HepG2 (cell line): Measurements from ENCODE around the gene GSK3B. TPM values are rescaled to one million over a fixed set of nuclear protein-coding genes. Genes with fewer than 3 reads are reported as not detected.

Source experiments
- ATAC-seq: fragments of 200-7000 bp; cut with Tn5 transposase; 3 replicates; pipeline ENCODE4 v1.9.1; 2020; ENCODE audit warnings: mild to moderate bottlenecking, moderate library complexity
- BruUV-seq: library from RNA; stranded (reverse); fragments of 400-500 nt; replicated peaks from 2 replicates; lab custom pipeline; 2021; lab: Mats Ljungman, UMichigan
- CTCF ChIA-PET: fragments of 300-600 bp; formaldehyde crosslinking; extraction: SDS; loops from one replicate; lab custom pipeline; 2021; ENCODE audit warnings: low total read pairs, inconsistent platforms, low intra/inter-chr PET ratio; lab: Yijun Ruan, JAX
- POLR2A ChIA-PET: fragments of 350-600 bp; sonication (Branson Sonifier 250); formaldehyde crosslinking; loops from one replicate; lab custom pipeline; 2020; ENCODE audit warnings: antibody characterized with exemption, inconsistent platforms; lab: Yijun Ruan, JAX
- DNase-seq: peaks from one replicate; pipeline ENCODE4 v3.0.0-alpha.2; 2015; ENCODE audit warnings: low spot score
- FAIRE-seq: peaks from 3 replicates; lab custom pipeline; 2011; peaks lifted over from hg19 to GRCh38; lab: Jason Lieb, UNC
- H2AFZ ChIP-seq: one replicate; pipeline ENCODE4 v1.6.1; 2011; ENCODE audit warnings: low read length, inconsistent platforms
- H3K27ac ChIP-seq: fragments of 300-600 bp; 3 replicates; pipeline ENCODE4 v1.8.0; 2011; ENCODE audit warnings: mixed run types, mild to moderate bottlenecking, mixed read lengths, low read length, inconsistent platforms; ENCODE audit not compliant: insufficient read depth; ENCODE audit errors: extremely low read length
- H3K27me3 ChIP-seq, 2 experiments: fragments of 200-600 bp in 1 of 2; 2 replicates in 1 of 2; 3 replicates in 1 of 2; pipeline versions ENCODE4 v1.6.0 to v1.8.0; 2011; ENCODE audit warnings: low read length in 2 of 2, mild to moderate bottlenecking in 2 of 2, moderate library complexity in 2 of 2, inconsistent platforms in 1 of 2; ENCODE audit not compliant: insufficient read depth in 2 of 2, control insufficient read depth in 1 of 2
- H3K36me3 ChIP-seq, 2 experiments: fragments of 200-600 bp in 1 of 2; replicated peaks in 1 of 2; 2 replicates in 1 of 2; 3 replicates in 1 of 2; pipeline versions ENCODE4 v1.5.1 to v1.8.0; 2011; ENCODE audit warnings: low read length in 2 of 2, inconsistent platforms in 1 of 2; ENCODE audit not compliant: insufficient read depth in 2 of 2, control insufficient read depth in 1 of 2
- H3K4me1 ChIP-seq: 2 replicates; pipeline ENCODE4 v1.5.1; 2012; ENCODE audit warnings: low read length, inconsistent platforms; ENCODE audit not compliant: insufficient read depth
- H3K4me2 ChIP-seq: 2 replicates; pipeline ENCODE4 v1.6.0; 2011; ENCODE audit warnings: low read depth, low read length, inconsistent platforms
- H3K4me3 ChIP-seq, 3 experiments: fragments of 200-600 bp in 1 of 3; sonication (generic), shearing (Covaris generic) in 1 of 3; replicated peaks in 1 of 3; 2 replicates each; pipeline ENCODE4 v1.5.1; 2011 to 2016; ENCODE audit warnings: low read length in 3 of 3, inconsistent platforms in 2 of 3, low read depth in 2 of 3, mild to moderate bottlenecking in 2 of 3, control low read depth in 1 of 3, mixed read lengths in 1 of 3; ENCODE audit not compliant: insufficient read depth in 1 of 3
- H3K79me2 ChIP-seq: one replicate; pipeline ENCODE4 v1.6.1; 2011; ENCODE audit warnings: low read length, inconsistent platforms; ENCODE audit not compliant: insufficient read depth
- H3K9ac ChIP-seq: 2 replicates; pipeline ENCODE4 v1.6.0; 2011; ENCODE audit warnings: mild to moderate bottlenecking, low read depth, low read length, inconsistent platforms; ENCODE audit not compliant: insufficient read depth
- H3K9me3 ChIP-seq: 2 replicates; pipeline ENCODE4 v1.5.1; 2012; ENCODE audit warnings: mild to moderate bottlenecking, low read length
- H4K20me1 ChIP-seq: 2 replicates; pipeline ENCODE4 v1.6.0; 2011; ENCODE audit warnings: inconsistent platforms, mild to moderate bottlenecking, low read length, moderate library complexity; ENCODE audit not compliant: insufficient read depth
- HNRNPK ChIP-seq: fragments of 200-400 bp; formaldehyde crosslinking; IDR thresholded peaks from 2 replicates; pipeline ENCODE4 v1.6.1; 2018; ENCODE audit warnings: low read length, low read depth, moderate library complexity, mild to moderate bottlenecking; ENCODE audit not compliant: poor library complexity, severe bottlenecking
- HNRNPLL ChIP-seq: fragments of 200-400 bp; formaldehyde crosslinking; IDR thresholded peaks from 2 replicates; pipeline ENCODE4 v1.6.1; 2017; ENCODE audit warnings: mild to moderate bottlenecking, low read depth, low read length; ENCODE audit not compliant: poor library complexity, severe bottlenecking
- NFIC ChIP-seq: IDR thresholded peaks from 2 replicates; pipeline ENCODE4 v1.6.1; 2012; ENCODE audit warnings: mild to moderate bottlenecking, low read length, inconsistent platforms
- SIN3A ChIP-seq: IDR thresholded peaks from 2 replicates; pipeline ENCODE4 v1.6.1; 2011; ENCODE audit warnings: low read depth, mild to moderate bottlenecking, control low read depth, low read length, borderline replicate concordance
- ZNF713 ChIP-seq: sonication (generic); formaldehyde crosslinking; IDR thresholded peaks from 2 replicates; pipeline ENCODE4 v1.4.0; 2020; ENCODE audit warnings: mild to moderate bottlenecking, missing genetic modification reagents
- WGBS: methylation state at CpG from one replicate; pipeline ENCODE4 v1.1.6; 2017; ENCODE audit warnings: low lambda C conversion rate; 5-methylcytosine and 5-hydroxymethylcytosine counted together
- in situ Hi-C: cut with HindIII; loops from 2 replicates; pipeline ENCODE4 v1.10.0; 2017; ENCODE audit warnings: low pct_unique_long_range_greater_than_20kb; ENCODE audit not compliant: extremely low pct_ligation_motif_present
- intact Hi-C: fragments of 100-400 bp; cut with micrococcal nuclease; formaldehyde crosslinking; loops from one replicate; pipeline ENCODE4 v1.10.0; 2022; ENCODE audit not compliant: unreplicated experiment
- polyA plus RNA-seq, 8 experiments: library from polyadenylated mRNA; depleted of rRNA in 3 of 8; stranded (reverse) in 7 of 8; unstranded in 1 of 8; fragments of >200 nt; fragmentation: Illumina TruSeq in 4 of 8; extraction: Trizol in 4 of 8; gene quantifications; 2 replicates each; pipeline versions ENCODE4 v1.2.1 to v1.2.3, GENCODE V29; 2011 to 2016; ENCODE audit warnings: low read depth in 4 of 8, missing spikeins in 1 of 8, mixed read lengths in 1 of 8; ENCODE audit not compliant: insufficient read depth in 1 of 8
- total RNA-seq, 5 experiments: library from RNA; depleted of rRNA; stranded (reverse); fragments of >200 nt; fragmentation: Illumina TruSeq; extraction: Trizol; gene quantifications; 2 replicates each; pipeline ENCODE4 v1.2.3, GENCODE V29; 2016; ENCODE audit warnings: low read depth in 1 of 5
- TF ChIP-seq, protein P1 (sequence below): sonication (generic); formaldehyde crosslinking; IDR thresholded peaks from 2 replicates; pipeline ENCODE4 v1.5.0; 2020; ENCODE audit warnings: mild to moderate bottlenecking, missing genetic modification reagents, borderline replicate concordance

The GSK3B gene
- total and polyA plus RNA-seq, 2 of the 13 experiments (the other 11 are each of a cell fraction or from before 2014, with no cell fraction given), result 22.3 to 30.1 TPM

DNA sequence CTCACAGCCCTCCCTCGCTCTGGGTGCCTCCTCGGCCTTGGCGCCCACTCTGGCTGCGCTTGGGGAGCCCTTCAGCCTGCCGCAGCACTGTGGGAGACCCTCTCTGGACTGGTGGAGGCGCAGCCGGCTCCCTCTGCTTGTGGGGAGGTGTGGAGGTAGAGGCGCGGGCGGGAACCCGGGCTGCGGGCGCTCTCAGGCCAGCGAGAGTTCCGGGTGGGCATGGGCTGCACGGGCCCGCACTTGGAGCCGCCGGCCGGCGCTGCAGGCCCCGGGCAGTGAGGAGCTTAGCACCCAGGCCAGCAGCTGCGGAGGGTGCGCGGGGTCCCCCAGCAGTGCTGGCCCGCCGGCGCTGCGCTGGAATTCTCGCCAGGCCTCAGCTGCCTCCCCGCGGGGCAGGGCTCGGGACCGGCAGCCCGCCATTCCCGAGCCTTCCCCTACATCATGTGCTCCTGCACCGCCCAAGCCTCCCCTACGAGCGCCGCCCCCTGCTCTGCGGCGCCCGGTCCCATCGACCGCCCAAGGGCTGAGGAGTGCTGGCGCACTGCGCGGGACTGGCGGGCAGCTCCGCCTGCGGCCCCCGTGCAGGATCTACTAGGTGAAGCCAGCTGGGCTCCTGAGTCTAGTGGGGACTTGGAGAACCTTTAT is 46.0 kb upstream of the GSK3B start:
- in situ Hi-C loops, result no loop called here
- BruUV-seq, result no TSS peak
- Histone ChIP-seq H3K9me3 (no peaks in the 10 kb centered on the region), H3K4me1 (peaks cover 22% of the 10 kb centered on the region), H4K20me1 (no peaks in the 10 kb centered on the region), H2AFZ (no peak overlapping the region), H3K4me3 (no peak overlapping the region), H3K27ac (no peak overlapping the region), H3K79me2 (no peaks in the 10 kb centered on the region), H3K4me2 (no peak overlapping the region), H3K9ac (no peak overlapping the region), H3K27me3 (no peaks in the 10 kb centered on the region; a peak in 1 of 5 replicates), H3K36me3 (no peaks in the 10 kb centered on the region)
- DNase-seq (no peak), ATAC-seq (no peak), FAIRE-seq (no peak)
- ChIA-PET POLR2A (interaction anchor here (1.2 kb wide), 1 partner anchor 45 kb away, joined by 3 read pairs; no protein-coding TSS in a partner anchor), CTCF (no interaction called here)
- 96% methylated on average over 32 of the region's 52 CpGs for WGBS
- TF ChIP-seq SIN3A (no peak), HNRNPLL (no peak), ZNF713 (no peak), NFIC (no peak), HNRNPK (no peak)
- TF ChIP-seq, protein P1, sequence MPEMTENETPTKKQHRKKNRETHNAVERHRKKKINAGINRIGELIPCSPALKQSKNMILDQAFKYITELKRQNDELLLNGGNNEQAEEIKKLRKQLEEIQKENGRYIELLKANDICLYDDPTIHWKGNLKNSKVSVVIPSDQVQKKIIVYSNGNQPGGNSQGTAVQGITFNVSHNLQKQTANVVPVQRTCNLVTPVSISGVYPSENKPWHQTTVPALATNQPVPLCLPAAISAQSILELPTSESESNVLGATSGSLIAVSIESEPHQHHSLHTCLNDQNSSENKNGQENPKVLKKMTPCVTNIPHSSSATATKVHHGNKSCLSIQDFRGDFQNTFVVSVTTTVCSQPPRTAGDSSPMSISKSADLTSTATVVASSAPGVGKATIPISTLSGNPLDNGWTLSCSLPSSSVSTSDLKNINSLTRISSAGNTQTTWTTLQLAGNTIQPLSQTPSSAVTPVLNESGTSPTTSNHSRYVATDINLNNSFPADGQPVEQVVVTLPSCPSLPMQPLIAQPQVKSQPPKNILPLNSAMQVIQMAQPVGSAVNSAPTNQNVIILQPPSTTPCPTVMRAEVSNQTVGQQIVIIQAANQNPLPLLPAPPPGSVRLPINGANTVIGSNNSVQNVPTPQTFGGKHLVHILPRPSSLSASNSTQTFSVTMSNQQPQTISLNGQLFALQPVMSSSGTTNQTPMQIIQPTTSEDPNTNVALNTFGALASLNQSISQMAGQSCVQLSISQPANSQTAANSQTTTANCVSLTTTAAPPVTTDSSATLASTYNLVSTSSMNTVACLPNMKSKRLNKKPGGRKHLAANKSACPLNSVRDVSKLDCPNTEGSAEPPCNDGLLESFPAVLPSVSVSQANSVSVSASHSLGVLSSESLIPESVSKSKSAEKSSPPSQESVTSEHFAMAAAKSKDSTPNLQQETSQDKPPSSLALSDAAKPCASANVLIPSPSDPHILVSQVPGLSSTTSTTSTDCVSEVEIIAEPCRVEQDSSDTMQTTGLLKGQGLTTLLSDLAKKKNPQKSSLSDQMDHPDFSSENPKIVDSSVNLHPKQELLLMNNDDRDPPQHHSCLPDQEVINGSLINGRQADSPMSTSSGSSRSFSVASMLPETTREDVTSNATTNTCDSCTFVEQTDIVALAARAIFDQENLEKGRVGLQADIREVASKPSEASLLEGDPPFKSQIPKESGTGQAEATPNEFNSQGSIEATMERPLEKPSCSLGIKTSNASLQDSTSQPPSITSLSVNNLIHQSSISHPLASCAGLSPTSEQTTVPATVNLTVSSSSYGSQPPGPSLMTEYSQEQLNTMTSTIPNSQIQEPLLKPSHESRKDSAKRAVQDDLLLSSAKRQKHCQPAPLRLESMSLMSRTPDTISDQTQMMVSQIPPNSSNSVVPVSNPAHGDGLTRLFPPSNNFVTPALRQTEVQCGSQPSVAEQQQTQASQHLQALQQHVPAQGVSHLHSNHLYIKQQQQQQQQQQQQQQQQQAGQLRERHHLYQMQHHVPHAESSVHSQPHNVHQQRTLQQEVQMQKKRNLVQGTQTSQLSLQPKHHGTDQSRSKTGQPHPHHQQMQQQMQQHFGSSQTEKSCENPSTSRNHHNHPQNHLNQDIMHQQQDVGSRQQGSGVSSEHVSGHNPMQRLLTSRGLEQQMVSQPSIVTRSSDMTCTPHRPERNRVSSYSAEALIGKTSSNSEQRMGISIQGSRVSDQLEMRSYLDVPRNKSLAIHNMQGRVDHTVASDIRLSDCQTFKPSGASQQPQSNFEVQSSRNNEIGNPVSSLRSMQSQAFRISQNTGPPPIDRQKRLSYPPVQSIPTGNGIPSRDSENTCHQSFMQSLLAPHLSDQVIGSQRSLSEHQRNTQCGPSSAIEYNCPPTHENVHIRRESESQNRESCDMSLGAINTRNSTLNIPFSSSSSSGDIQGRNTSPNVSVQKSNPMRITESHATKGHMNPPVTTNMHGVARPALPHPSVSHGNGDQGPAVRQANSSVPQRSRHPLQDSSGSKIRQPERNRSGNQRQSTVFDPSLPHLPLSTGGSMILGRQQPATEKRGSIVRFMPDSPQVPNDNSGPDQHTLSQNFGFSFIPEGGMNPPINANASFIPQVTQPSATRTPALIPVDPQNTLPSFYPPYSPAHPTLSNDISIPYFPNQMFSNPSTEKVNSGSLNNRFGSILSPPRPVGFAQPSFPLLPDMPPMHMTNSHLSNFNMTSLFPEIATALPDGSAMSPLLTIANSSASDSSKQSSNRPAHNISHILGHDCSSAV, result no peak
- intact Hi-C loops, result no loop called here
